Natural killer cell treated with Interleukin-12 subunit alpha and Interleukin-12 subunit beta and Interleukin-15 and Interleukin-18, amount 100 ng/mL, for 72 hours (primary cell): Measurements from ENCODE around the gene FBXO28. TPM values are rescaled to one million over a fixed set of nuclear protein-coding genes. Genes with fewer than 3 reads are reported as not detected.
A peak's percentile ranks its signal among the peaks of the same experiment; 100 is the strongest.

Experiments
- ATAC-seq, 2 donors: fragments of 150-1000 bp; cut with Tn5 transposase in 1 of 2; sonication (Bioruptor Pico), chemical (Tn5 transposase) in 1 of 2; 2 replicates each; pipeline ENCODE4 v1.10.0; 2021
- DNase-seq: peaks from one replicate; pipeline ENCODE4 v3.0.0; 2022; ENCODE audit warnings: low spot score
- H3K27ac Mint-ChIP-seq, 2 donors: 1 replicate in 1 of 2; 2 replicates in 1 of 2; pipeline ENCODE4 v1.8.0; 2022; ENCODE audit warnings: mixed read lengths in 2 of 2, mild to moderate bottlenecking in 1 of 2, moderate library complexity in 1 of 2
- H3K27me3 Mint-ChIP-seq, 2 donors: 1 replicate in 1 of 2; 2 replicates in 1 of 2; pipeline ENCODE4 v1.8.0; 2022; ENCODE audit warnings: mixed read lengths in 2 of 2
- H3K36me3 Mint-ChIP-seq: one replicate; pipeline ENCODE4 v1.8.0; 2022; ENCODE audit warnings: mixed read lengths
- H3K4me1 Mint-ChIP-seq, 2 donors: 1 replicate in 1 of 2; 2 replicates in 1 of 2; pipeline ENCODE4 v1.8.0; 2022; ENCODE audit warnings: low read depth in 2 of 2, mixed read lengths in 2 of 2, mild to moderate bottlenecking in 1 of 2
- H3K4me3 Mint-ChIP-seq: one replicate; pipeline ENCODE4 v1.8.0; 2022; ENCODE audit warnings: mixed read lengths
- H3K9me3 Mint-ChIP-seq: 2 replicates; pipeline ENCODE4 v1.8.0; 2022; ENCODE audit warnings: mixed read lengths
- total RNA-seq, 2 donors: library from RNA; stranded (reverse); gene quantifications; one replicate each; pipeline ENCODE4 v1.2.3, GENCODE V29; 2022

FBXO28 gene
- total RNA-seq, 2 donors from 2014 or later: 28.1 to 32.4 TPM

GRCh38 chr1:224084867-224085266 lies 29.0 kb upstream of the FBXO28 start:
- Mint-ChIP-seq H3K27ac (no peak overlapping the region), H3K4me3 (no peak overlapping the region), H3K36me3 (no peaks in the 10 kb centered on the region), H3K4me1 (no peaks in the 10 kb centered on the region), H3K9me3 (no peaks in the 10 kb centered on the region), H3K27me3 (peaks cover 29 to 36% of the 10 kb centered on the region in 2 donors)
- no peak for ATAC-seq
- no peak for DNase-seq

- Mint-ChIP-seq H3K4me3 (no peak overlapping the region), H3K36me3 (no peaks in the 10 kb centered on the region), H3K9me3 (no peaks in the 10 kb centered on the region), H3K27me3 (peaks cover 33 to 40% of the 10 kb centered on the region in 2 donors), H3K4me1 (no peaks in the 10 kb centered on the region), H3K27ac (no peak overlapping the region)
- ATAC-seq (no peak), DNase-seq (no peak)
These were observed 28.3 kb upstream of the FBXO28 start for GRCh38 chr1:224085421-224086108.

- Mint-ChIP-seq H3K9me3 (no peaks in the 10 kb centered on the region), H3K4me1 (no peaks in the 10 kb centered on the region), H3K4me3 (no peak overlapping the region), H3K27ac (no peak overlapping the region), H3K27me3 (peaks cover 30 to 38% of the 10 kb centered on the region in 2 donors), H3K36me3 (no peaks in the 10 kb centered on the region)
- no peak for DNase-seq
- ATAC-seq: no peak
These were observed 26.6 kb upstream of the FBXO28 start for GRCh38 chr1:224087286-224087794.

- no peak overlapping the region for H3K27ac Mint-ChIP-seq
- no peaks in the 10 kb centered on the region for H3K9me3 Mint-ChIP-seq
- no peaks in the 10 kb centered on the region for H3K4me1 Mint-ChIP-seq
- H3K27me3 Mint-ChIP-seq: peaks cover 27 to 33% of the 10 kb centered on the region in 2 donors
- ATAC-seq (no peak), DNase-seq (no peak)
- H3K4me3 Mint-ChIP-seq: no peak overlapping the region
- H3K36me3 Mint-ChIP-seq: no peaks in the 10 kb centered on the region
These were observed 24.3 kb upstream of the FBXO28 start for GRCh38 chr1:224089583-224089982.

GRCh38 chr1:224090116-224090515 lies 23.8 kb upstream of the FBXO28 start:
- Mint-ChIP-seq H3K9me3 (no peaks in the 10 kb centered on the region), H3K36me3 (no peaks in the 10 kb centered on the region), H3K4me3 (no peak overlapping the region), H3K4me1 (no peaks in the 10 kb centered on the region), H3K27ac (no peak overlapping the region), H3K27me3 (peaks cover 29 to 33% of the 10 kb centered on the region in 2 donors)
- DNase-seq (no peak), ATAC-seq (no peak)

- peaks cover 30% of the 10 kb centered on the region in 2 donors for H3K27me3 Mint-ChIP-seq
- no peaks in the 10 kb centered on the region for H3K9me3 Mint-ChIP-seq
- no peak for DNase-seq
- H3K27ac Mint-ChIP-seq: no peak overlapping the region
- no peak for ATAC-seq
- H3K4me3 Mint-ChIP-seq: no peak overlapping the region
- H3K36me3 Mint-ChIP-seq: no peaks in the 10 kb centered on the region
- H3K4me1 Mint-ChIP-seq: no peaks in the 10 kb centered on the region
These were observed 21.8 kb upstream of the FBXO28 start for GRCh38 chr1:224092111-224092510.

- H3K27me3 Mint-ChIP-seq: peaks cover 27 to 28% of the 10 kb centered on the region in 2 donors
- H3K27ac Mint-ChIP-seq: no peak overlapping the region
- no peaks in the 10 kb centered on the region for H3K4me1 Mint-ChIP-seq
These were observed 21.3 kb upstream of the FBXO28 start for GRCh38 chr1:224092601-224093000.

GRCh38 chr1:224095339-224095738 lies 18.6 kb upstream of the FBXO28 start:
- Mint-ChIP-seq H3K27me3 (peaks cover 22 to 27% of the 10 kb centered on the region in 2 donors), H3K4me1 (no peaks in the 10 kb centered on the region), H3K36me3 (no peaks in the 10 kb centered on the region), H3K9me3 (no peaks in the 10 kb centered on the region), H3K27ac (no peak overlapping the region), H3K4me3 (no peak overlapping the region)
- no peak for ATAC-seq
- no peak for DNase-seq

More at GRCh38 chr1:224092601-224093000, 21.3 kb upstream of the FBXO28 start:
- ATAC-seq: no peak
- Mint-ChIP-seq H3K9me3 (no peaks in the 10 kb centered on the region), H3K36me3 (no peaks in the 10 kb centered on the region), H3K4me3 (no peak overlapping the region)
- no peak for DNase-seq

GRCh38 chr1:224095867-224096266 lies 18.0 kb upstream of the FBXO28 start:
- no peaks in the 10 kb centered on the region for H3K36me3 Mint-ChIP-seq
- peaks cover 21 to 22% of the 10 kb centered on the region in 2 donors for H3K27me3 Mint-ChIP-seq
- H3K4me3 Mint-ChIP-seq: no peak overlapping the region
- no peak for DNase-seq
- H3K4me1 Mint-ChIP-seq: no peaks in the 10 kb centered on the region
- H3K27ac Mint-ChIP-seq: no peak overlapping the region
- ATAC-seq: no peak
- no peaks in the 10 kb centered on the region for H3K9me3 Mint-ChIP-seq

GRCh38 chr1:224096773-224097172 lies 17.1 kb upstream of the FBXO28 start:
- ATAC-seq: no peak
- Mint-ChIP-seq H3K36me3 (no peaks in the 10 kb centered on the region), H3K4me3 (no peak overlapping the region), H3K27me3 (peaks cover 16 to 17% of the 10 kb centered on the region in 2 donors), H3K27ac (no peak overlapping the region), H3K9me3 (no peaks in the 10 kb centered on the region), H3K4me1 (no peaks in the 10 kb centered on the region)
- no peak for DNase-seq

GRCh38 chr1:224098007-224098406 lies 15.9 kb upstream of the FBXO28 start:
- no peaks in the 10 kb centered on the region for H3K9me3 Mint-ChIP-seq
- DNase-seq: no peak
- H3K27me3 Mint-ChIP-seq: peaks cover 20 to 21% of the 10 kb centered on the region in 2 donors
- ATAC-seq: no peak
- no peaks in the 10 kb centered on the region for H3K4me1 Mint-ChIP-seq
- H3K4me3 Mint-ChIP-seq: no peak overlapping the region
- H3K36me3 Mint-ChIP-seq: no peaks in the 10 kb centered on the region
- H3K27ac Mint-ChIP-seq: no peak overlapping the region

- no peak overlapping the region for H3K27ac Mint-ChIP-seq
- H3K4me1 Mint-ChIP-seq: no peaks in the 10 kb centered on the region
- DNase-seq: no peak
- H3K36me3 Mint-ChIP-seq: no peaks in the 10 kb centered on the region
- peak in 1 of 2 donors; percentile 27 for ATAC-seq
- H3K9me3 Mint-ChIP-seq: no peaks in the 10 kb centered on the region
- H3K27me3 Mint-ChIP-seq: peaks cover 30 to 52% of the 10 kb centered on the region in 2 donors
- H3K4me3 Mint-ChIP-seq: no peak overlapping the region
These were observed 7.2 kb upstream of the FBXO28 start for GRCh38 chr1:224106568-224107281.

- H3K27me3 Mint-ChIP-seq: peaks cover 30 to 55% of the 10 kb centered on the region in 2 donors
- no peaks in the 10 kb centered on the region for H3K36me3 Mint-ChIP-seq
- no peaks in the 10 kb centered on the region for H3K4me1 Mint-ChIP-seq
- H3K9me3 Mint-ChIP-seq: no peaks in the 10 kb centered on the region
- no peak overlapping the region for H3K4me3 Mint-ChIP-seq
- no peak overlapping the region for H3K27ac Mint-ChIP-seq
- no peak for DNase-seq
- no peak for ATAC-seq
These were observed 6.7 kb upstream of the FBXO28 start for GRCh38 chr1:224107282-224107625.

- Mint-ChIP-seq H3K9me3 (no peaks in the 10 kb centered on the region), H3K27ac (no peak overlapping the region)
These were observed 4.9 kb upstream of the FBXO28 start for GRCh38 chr1:224108991-224109390.

More at GRCh38 chr1:224108991-224109390, 4.9 kb upstream of the FBXO28 start:
- H3K27me3 Mint-ChIP-seq: peaks cover 22 to 43% of the 10 kb centered on the region in 2 donors
- no peaks in the 10 kb centered on the region for H3K36me3 Mint-ChIP-seq
- peaks cover 6 to 8% of the 10 kb centered on the region in 2 donors for H3K4me1 Mint-ChIP-seq
- ATAC-seq: no peak
- no peak overlapping the region for H3K4me3 Mint-ChIP-seq
- DNase-seq: no peak
